GM18507 (cell line): Measurements from ENCODE around the gene TRIO.
"Not testable (repeated sequence)": the region's sequence is repeated elsewhere in the genome, so short reads cannot be mapped to it uniquely, and the experiment has no call there.

Experiments
- DNase-seq: peaks from one replicate; pipeline ENCODE4 v3.0.0; 2011; ENCODE audit warnings: low read depth; ENCODE audit not compliant: insufficient read length; ENCODE audit errors: extremely low spot score
- FAIRE-seq: peaks from 2 replicates; lab custom pipeline; 2011; peaks lifted over from hg19 to GRCh38; lab: Jason Lieb, UNC

The TRIO gene

DNA sequence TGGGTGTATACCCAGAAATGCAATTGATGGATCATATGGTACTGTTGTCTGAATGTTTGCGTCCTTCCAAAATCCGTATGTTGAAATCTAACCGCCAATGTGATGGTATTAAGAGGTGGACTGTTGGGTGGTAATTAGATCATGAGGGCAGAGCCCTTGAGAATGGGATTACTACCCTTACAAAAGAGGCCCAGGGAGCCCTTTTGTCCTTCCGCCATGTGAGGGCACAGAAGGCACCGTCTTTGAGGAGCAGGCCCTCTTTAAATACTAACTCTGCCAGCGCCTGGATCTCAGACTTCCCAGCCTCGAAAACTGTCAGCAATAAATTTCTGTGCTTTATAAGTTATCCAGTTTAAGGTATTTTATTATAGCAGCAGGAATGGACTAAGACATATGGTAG, 282.4 kb downstream of the TRIO start:
- no peak for FAIRE-seq
- no peak for DNase-seq

DNA sequence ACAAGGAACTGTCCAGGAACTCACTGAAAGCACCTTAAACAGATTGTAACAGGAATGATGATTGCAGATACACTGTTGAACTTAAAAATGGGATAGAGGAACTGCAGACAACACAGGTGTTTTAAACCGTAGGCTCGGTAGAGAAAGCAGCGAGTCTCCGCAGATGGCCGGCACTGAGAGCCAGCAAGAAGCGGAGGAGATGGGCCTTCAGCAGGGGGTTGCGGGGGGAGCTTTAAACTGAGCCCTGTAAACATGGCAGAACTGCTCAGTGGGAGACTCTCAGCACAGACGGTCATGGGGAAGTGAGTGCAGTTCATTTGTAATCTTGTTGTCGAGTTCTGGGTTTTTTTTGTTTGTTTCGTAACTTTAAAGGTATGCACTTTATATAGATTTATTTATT, 283.4 kb downstream of the TRIO start:
- DNase-seq (no peak), FAIRE-seq (no peak)

DNA sequence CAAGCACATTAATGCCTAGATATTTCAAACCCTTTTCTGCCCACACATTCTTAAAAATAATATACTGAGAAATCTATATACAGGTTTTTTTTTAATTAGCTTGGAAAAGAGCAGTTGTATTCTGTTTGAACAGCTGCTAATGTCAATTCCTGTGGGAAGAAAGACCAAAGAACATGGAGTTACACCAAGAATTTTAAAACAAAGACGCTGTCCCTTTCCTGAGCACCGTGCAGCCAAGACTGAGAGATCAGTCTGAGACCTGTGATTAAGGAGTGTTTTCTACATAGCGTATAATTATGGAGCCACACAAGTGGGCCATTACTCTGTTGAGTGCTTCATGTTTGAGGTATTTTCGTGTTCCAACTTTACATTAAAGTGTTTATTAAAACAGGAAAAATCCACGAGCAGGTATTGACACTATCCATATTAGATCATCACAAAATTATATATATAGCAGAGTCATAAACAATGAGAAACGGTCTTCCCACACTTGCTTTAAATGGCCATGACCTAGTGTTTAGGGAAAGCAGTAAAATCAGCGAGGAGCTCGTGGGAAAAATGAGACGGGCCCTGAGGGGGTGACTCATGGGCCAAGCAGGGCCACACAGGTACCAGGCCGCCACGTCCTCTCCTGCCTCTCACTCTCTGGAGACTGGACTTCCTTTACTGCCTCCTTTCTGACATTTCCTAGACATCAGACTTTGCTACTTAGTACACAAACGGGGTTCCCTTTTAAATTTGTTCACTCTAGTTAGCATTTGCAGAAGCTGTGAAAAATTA, 285.4 kb downstream of the TRIO start:
- FAIRE-seq, result no peak
- no peak for DNase-seq

DNA sequence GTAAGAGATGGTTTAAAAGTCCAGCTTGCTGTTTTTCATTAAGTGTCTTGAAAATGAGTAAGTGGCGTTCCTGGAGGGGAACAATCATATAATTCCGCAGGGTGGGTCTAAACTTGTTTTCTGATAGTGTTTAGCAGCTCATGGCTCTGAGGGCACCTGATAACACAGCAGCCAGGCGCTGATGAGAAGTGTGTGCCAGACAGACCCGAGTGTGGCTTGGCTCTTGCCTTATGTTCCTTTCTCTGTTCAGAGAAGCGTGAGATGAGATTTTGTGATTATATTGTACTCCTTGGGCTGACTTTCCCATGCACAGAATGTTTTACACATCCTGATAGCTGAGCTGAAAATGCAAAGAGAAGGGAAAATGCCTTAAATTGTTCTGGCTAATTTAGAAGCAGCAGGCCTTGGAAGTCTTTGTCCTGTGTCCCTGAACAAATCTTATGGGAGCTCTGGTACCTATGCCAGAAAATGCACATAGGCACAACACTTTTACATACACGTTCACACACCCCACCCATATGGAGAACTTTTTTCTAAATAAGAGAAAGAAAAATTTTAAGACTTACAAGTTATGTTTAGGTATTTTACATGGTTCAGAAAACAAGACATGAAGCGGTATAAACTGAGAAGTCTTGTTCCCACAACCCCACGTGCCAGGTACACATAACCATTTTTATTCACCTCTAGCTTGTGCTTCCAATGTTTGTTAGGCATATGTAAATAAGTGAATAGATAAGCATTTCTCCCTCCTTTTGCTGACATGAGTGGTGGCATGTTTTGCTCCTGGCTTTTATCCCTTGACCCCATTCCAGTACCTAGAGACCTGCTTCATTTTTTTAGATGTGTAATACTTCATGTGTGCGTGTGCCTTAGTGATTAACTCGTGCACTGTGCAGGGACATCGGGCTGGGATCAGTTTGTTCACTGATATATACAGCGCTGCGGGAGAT, 286.2 kb downstream of the TRIO start:
- no peak for DNase-seq
- FAIRE-seq, result no peak

DNA sequence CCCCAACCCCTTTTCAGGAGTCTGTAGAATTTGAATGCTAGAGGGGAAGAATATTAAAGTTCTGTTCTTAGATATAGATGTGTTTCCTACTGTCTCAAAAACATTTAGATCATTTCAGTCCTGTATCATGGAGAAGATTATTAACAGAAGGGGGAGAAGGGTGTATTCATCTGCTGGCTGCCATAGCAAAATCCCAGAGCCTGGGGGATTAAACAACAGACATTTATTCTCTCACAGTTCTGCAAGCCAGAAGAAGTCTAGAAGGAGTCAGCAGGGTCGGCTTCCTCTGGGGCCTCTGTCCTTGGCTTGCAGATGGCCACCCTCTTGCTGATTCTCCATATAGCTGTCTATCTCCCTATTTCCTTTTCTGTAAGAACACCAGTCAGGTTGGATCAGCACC, 288.4 kb downstream of the TRIO start:
- DNase-seq, result no peak
- no peak for FAIRE-seq

DNA sequence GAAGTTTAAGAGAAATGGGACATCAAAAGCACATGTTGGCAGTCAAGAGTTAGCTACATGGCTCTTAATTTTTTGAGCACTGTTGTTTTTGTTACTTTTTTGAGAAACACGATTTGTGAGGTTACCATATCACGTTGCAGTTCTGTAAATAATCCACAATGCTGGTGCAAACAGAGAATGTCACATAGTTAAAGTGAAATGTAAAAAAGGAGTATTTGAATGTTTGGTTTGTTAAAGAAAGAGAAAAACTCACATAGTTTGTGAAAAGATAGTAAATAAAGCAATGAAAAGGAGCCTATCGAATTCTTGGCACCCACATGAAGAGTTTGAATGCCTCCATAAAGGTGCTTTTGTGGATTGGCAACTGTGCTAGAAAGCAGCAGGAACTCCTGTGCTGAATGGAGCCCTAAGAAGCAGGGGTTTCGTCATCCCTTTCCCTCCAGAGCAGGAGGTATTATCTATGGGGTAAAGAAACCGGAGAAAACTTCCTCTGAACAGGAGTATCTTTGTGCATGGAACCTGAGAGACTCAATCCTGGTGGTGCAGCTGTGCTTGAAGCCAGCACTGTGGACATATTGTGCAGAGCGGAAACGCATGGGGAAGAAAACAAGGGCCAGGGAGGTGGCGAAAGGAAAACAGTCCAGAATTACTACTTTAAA, 289.9 kb downstream of the TRIO start:
- FAIRE-seq, result no peak
- no peak for DNase-seq

DNA sequence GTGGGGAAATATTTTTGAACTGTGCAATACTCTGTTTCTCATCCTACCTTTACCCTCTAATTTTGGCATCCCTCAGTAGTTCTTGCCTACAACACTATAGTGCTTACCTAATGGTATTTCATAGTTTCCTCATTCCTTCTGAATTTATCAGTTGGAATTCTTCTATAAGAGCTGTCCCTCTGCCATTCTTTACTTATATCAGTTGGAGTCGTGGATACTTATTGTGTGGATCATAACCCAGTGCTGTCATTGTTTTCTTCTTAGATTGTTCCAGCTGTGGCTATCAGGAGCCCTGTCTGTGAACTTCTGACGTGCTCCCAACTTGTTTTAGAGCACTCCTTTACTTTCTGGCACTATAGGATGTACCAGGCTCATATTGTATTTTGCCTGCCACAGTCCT, 292.3 kb downstream of the TRIO start:
- no peak for DNase-seq
- FAIRE-seq, result no peak

DNA sequence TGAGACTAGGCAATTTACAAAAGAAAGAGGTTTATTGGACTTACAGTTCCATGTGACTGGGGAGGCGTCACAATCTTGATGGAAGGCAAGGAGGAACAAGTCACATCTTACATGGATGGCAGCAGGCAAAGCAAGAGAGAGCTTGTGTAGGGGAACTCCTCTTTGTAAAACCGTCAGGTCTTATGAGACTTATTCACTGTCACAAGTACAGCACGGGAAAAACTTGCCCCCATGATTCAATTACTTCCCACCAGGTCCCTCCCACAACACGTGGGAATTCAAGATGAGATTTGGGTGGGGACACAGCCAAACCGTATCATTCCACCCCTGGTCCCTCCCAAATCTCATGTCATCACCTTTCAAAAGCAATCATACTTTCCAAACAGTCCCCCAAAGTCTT, 293.0 kb downstream of the TRIO start:
- not testable (repeated sequence) for DNase-seq, FAIRE-seq

DNA sequence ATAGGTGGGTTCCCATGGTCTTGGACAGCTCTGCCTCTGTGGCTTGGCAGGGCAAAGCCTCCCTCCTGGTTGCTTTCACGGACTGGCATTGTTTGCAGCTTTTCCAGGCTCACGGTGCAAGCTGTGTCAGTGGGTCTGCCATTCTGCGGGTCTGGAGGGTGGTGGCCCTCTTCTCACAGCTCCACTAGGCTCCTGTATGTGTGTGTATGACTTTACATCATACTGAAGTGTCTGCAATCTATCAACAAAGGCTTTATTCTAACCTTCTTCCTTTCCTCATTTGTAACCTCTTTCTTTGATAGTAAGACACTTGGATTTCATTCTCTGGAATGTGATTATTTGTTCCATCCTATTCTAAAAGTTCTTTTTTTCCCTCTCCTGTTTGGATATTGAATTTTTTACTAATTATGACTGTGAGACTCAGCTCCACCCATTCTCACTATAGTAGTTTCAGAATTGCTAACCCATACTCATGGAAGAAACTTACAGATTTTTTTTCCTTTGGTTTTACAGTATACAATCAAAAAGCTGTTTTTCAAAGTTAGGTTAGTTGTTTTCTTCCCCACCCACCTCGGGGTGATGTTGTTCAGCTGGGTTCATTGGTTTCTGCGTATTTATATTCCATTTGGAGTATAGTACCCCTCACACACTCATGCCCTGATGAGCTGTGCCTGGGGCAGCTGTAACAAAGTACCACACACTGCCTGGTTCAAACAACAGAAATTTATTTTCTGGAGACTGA, 293.8 kb downstream of the TRIO start:
- no peak for FAIRE-seq
- DNase-seq, result no peak

DNA sequence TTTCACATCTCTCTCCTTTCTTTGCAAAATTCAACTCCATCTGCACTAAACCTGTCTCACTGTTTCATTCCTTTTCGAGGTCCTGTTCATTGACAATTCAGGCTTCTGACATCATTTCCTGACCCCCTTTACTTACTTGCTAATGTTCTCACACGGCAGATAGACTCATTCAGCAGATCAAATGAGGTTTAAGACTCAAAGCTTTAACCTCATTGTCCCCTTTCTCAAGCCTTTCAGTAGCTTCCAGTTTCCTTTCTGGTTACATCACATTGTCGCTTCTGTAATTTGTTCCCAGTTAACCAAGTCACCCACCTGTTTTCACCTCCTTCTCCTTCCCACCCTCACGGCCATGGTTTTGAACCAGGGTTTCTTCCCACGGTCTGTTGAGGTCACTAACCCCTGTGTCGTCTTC, 295.1 kb downstream of the TRIO start:
- FAIRE-seq (no peak), DNase-seq (no peak)

DNA sequence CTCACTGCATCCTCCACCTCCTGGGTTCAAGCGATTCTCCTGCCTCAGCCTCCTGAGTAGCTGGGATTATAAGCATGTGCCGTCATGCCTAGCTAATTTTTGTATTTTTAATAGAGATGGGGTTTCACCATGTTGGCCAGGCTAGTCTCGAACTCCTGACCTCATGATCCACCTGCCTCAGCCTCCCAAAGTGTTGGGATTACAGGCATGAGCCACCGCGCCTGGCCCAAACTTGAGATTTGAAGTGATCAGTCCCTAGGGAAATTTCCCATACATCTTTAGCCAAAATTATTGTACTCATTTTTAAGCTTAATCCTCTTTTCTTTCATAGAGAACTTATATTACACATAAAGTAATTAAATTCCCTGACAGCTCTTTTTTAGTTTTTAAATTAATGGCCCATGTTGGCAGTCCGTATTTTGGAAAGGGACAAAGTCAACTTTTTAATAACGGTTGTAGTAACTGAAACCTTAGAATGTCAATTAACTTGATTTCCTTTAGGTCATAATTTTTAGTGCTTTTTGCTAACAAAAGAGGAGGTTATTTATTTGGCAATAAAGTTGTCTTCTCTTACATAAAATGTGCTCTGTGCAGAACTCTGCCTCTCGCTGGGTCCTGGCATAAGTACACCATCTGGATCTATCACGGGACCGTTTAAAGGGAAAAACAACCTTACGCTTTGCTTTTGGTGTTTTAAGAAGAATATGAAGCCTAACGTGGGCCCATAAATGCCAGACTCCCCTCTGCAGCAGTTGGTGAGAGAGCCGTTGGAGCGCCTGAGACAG, 296.1 kb downstream of the TRIO start:
- no peak for FAIRE-seq
- no peak for DNase-seq

DNA sequence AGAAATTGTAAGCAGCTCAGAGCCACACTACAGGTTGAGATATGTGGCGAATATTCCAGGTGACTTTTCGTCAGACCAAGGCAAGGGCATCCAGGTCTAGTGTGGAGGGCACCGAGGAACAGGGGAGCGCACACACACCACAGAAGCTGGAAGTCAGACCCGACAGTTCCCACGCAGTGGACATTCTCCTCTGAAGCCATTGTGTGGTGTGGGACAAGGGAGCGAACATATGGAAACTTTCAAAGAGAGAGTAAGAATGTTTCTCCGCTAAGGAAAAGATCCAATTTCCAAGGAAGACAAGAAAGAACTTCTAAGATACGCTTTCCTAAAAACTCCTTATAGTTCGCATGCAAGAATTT, 297.1 kb downstream of the TRIO start:
- FAIRE-seq (no peak), DNase-seq (no peak)

DNA sequence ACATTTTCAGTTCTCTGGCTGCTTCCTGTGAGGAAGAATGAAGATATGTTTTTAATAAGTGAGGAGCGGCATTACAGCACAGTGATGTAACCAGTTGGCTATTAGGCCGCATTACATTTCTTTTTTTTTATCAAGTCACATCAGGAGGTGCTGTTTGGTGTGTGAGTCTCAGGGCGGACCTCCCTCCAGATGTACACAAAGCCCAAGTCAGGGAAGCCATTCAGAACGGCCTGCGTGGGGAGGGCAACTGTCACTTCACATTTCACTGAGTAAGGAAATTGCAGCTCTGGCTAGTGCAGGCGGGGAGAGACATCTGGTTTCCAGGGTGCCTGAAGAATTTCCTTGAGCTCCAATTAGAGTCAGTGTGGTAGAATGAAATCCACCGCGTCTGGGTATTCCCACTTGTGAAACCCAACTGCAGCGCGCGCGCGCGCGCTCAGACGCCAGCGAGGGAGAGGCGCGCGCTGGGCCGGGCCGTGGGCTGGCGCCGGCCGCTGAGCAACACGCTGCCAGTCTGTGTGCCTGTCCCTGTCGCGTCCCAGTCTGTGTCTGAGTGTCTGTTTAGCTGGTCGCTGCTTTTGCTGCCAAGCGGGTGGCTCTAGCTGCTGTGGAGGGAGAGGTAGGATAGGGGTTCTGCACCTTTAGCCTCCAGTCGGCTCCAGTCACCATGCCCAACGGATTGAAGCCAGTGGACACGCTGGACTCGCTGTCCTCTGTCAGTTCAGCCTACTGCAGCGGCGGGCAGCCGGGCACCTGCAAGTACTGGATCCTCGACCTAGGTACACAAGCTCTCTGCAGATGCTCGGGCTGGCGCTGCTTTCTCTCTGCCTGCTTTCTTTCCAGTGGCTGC, 297.7 kb downstream of the TRIO start:
- DNase-seq (no peak), FAIRE-seq (no peak)

DNA sequence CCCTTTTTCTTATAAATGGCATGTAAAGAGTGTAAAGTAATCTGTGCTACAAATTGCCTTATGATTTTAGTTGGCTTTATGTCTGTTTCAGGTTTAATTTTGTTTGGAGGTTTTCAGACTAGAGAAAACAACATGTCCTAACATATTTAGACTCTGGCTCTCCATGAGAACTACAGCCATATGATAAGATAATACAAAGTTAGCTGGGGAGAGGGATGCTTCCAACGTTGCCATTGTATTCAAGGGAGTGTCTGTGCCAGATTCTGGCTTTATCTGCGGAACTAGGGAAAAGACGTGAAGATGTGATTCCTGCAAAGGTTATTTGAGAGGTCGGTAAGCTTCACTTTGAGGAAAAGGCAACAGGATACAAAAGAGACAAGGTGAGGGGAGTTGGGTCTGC, 298.5 kb downstream of the TRIO start:
- DNase-seq (no peak), FAIRE-seq (no peak)

DNA sequence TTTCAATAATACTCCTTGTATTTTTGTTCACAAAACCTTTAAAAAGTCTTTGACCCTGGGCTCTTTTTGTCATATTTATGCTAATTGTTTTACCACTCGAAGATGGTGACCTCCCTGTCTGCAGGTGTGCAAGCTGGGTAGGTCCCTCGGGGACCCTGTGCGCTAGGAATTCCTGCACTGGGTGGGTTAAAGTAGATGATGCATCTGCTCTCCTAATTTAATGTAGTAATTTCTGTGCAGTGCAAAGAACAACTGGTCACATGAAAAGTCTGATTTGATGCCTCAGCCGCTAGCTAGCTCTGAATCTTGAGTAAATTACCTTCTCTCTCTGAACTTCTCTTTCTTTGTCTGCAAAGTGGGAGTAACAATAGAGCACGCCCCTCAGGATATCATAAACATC, 299.4 kb downstream of the TRIO start:
- DNase-seq (no peak), FAIRE-seq (no peak)

DNA sequence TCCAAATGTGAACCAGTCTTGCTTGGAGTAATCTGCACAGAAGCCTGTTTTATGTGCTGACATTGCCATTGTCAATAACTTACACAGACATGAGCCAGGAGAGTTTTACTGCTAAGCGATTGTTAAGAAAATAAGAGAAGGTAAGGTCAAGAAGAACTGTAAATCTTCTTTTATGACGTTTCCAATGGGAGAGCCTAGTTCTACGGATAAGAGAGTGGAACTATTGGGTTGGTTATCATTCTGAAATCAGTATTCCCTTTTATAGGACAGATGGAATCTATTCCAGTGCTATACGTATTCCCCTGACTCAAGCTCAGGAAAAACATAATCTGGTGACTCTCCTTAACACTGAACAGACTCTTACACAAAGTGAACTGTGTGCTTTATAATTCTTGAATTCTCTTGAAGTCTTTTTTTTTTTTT, 300.5 kb downstream of the TRIO start:
- no peak for FAIRE-seq
- DNase-seq, result no peak

DNA sequence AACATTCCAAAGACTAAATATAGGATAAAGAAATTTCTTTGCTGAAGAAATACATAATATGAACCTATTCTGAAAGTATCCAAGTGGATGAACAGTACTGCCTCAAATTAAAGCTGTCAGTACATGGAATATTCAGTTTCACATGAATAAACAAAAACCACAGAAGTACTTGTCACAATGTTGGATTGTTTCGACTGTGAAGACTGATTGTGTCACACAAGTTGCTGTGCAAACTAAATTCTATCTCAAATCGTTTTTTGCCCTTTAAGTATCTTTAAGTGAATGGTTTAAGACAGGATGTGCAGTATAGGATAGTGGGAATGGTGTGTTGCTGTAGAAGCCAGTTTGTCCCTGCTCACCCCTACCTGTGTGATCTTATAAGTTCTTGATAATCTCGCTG, 301.0 kb downstream of the TRIO start:
- DNase-seq (no peak), FAIRE-seq (no peak)

DNA sequence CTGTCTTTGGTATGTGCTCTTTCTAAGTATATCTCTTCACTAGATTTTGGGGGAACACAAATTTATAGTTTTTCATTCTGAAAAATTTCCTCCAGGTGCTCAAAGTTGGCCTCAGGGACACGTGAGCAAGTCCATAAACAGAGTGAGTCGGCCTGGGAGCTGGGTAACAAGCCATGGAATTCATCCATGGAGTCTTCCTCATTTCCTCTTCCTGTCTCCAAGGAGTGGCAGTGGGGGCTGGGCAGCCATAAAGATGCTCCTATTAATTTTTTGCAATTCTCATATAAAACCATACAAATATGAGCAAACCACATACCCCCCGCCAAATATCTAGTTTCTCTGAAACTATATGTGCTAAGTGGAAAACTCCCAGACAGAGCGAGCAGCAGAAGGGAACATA, 301.9 kb downstream of the TRIO start:
- no peak for FAIRE-seq
- no peak for DNase-seq
